ENCODE data around the gene CYP11A1. TPM values are rescaled to one million over a fixed set of nuclear protein-coding genes. Genes with fewer than 3 reads are reported as not detected.
A peak's percentile ranks its signal among the peaks of the same experiment; 100 is the strongest.

CYP11A1 gene
- total RNA-seq, 1 donor from 2014 or later = 2.0 TPM

- Histone ChIP-seq H3K27me3 (ENCODE audit: control insufficient read depth, insufficient read depth, low read length) (no peaks in the 10 kb centered on the region), H3K4me3 (ENCODE audit: low read depth, low read length) (no peak overlapping the region), H3K36me3 (ENCODE audit: control insufficient read depth, insufficient read depth, low read length) (no peaks in the 10 kb centered on the region)
- TF ChIP-seq CTCF (IDR thresholded peaks at IDR 0.05; ENCODE audit: insufficient read depth, low read length, poor library complexity, severe bottlenecking) = no peak
- DNase-seq (ENCODE audit: low read depth) = no peak
Observed at GRCh38 chr15:74319596-74320351, 47.7 kb downstream of the CYP11A1 start.

GRCh38 chr15:74319138-74319460 is 48.3 kb downstream of the CYP11A1 start:
- DNase-seq (ENCODE audit: low read depth) = no peak
- H3K36me3 ChIP-seq (ENCODE audit: control insufficient read depth, insufficient read depth, low read length) = no peaks in the 10 kb centered on the region
- TF ChIP-seq CTCF (IDR thresholded peaks at IDR 0.05; ENCODE audit: insufficient read depth, low read length, poor library complexity, severe bottlenecking) = no peak
- no peak overlapping the region for H3K4me3 ChIP-seq (ENCODE audit: low read depth, low read length)
- H3K27me3 ChIP-seq (ENCODE audit: control insufficient read depth, insufficient read depth, low read length) = no peaks in the 10 kb centered on the region

GRCh38 chr15:74318376-74319137 is 48.9 kb downstream of the CYP11A1 start:
- Histone ChIP-seq H3K27me3 (ENCODE audit: control insufficient read depth, insufficient read depth, low read length) (no peaks in the 10 kb centered on the region), H3K36me3 (ENCODE audit: control insufficient read depth, insufficient read depth, low read length) (no peaks in the 10 kb centered on the region), H3K4me3 (ENCODE audit: low read depth, low read length) (no peak overlapping the region)
- no peak for TF ChIP-seq CTCF (IDR thresholded peaks at IDR 0.05; ENCODE audit: insufficient read depth, low read length, poor library complexity, severe bottlenecking)
- DNase-seq (ENCODE audit: low read depth) = no peak

- peak; percentile 69 for DNase-seq (ENCODE audit: low read depth)
- H3K36me3 ChIP-seq (ENCODE audit: control insufficient read depth, insufficient read depth, low read length) = no peaks in the 10 kb centered on the region
- no peaks in the 10 kb centered on the region for H3K27me3 ChIP-seq (ENCODE audit: control insufficient read depth, insufficient read depth, low read length)
- no peak overlapping the region for H3K4me3 ChIP-seq (ENCODE audit: low read depth, low read length)
- TF ChIP-seq CTCF (IDR thresholded peaks at IDR 0.05; ENCODE audit: insufficient read depth, low read length, poor library complexity, severe bottlenecking) = no peak
Observed at GRCh38 chr15:74317820-74318375, 49.5 kb downstream of the CYP11A1 start.

- Histone ChIP-seq H3K36me3 (ENCODE audit: control insufficient read depth, insufficient read depth, low read length) (no peaks in the 10 kb centered on the region), H3K27me3 (ENCODE audit: control insufficient read depth, insufficient read depth, low read length) (peaks cover 7% of the 10 kb centered on the region), H3K4me3 (ENCODE audit: low read depth, low read length) (no peak overlapping the region)
- TF ChIP-seq CTCF (IDR thresholded peaks at IDR 0.05; ENCODE audit: insufficient read depth, low read length, poor library complexity, severe bottlenecking) = no peak
- DNase-seq (ENCODE audit: low read depth) = no peak
Observed at GRCh38 chr15:74316141-74316540, 51.3 kb downstream of the CYP11A1 start.
